GM21576 (cell line): ENCODE data around the gene CREB3L4.
"Not testable (repeated sequence)": the region's sequence is repeated elsewhere in the genome, so short reads cannot be mapped to it uniquely, and the experiment has no call there.

Experiments
- ATAC-seq: cut with Tn5 transposase; IDR thresholded peaks from one replicate; pipeline ENCODE4 v1.9.1; 2021; ENCODE audit warnings: mild to moderate bottlenecking, moderate library complexity; ENCODE audit not compliant: unreplicated experiment

CREB3L4 gene

GRCh38 chr1:153984123-153984894 is 16.6 kb downstream of the CREB3L4 start:
- no peak for ATAC-seq

- ATAC-seq = no peak
Observed at GRCh38 chr1:153985341-153985912, 17.7 kb downstream of the CREB3L4 start.

- no peak for ATAC-seq
Observed at GRCh38 chr1:153985941-153986761, 18.4 kb downstream of the CREB3L4 start, which contains the start of gene RAB13. RAB13 (minus strand) TSS chr1:153986339; CDS start chr1:153986236, 103 bp downstream.

DNA sequence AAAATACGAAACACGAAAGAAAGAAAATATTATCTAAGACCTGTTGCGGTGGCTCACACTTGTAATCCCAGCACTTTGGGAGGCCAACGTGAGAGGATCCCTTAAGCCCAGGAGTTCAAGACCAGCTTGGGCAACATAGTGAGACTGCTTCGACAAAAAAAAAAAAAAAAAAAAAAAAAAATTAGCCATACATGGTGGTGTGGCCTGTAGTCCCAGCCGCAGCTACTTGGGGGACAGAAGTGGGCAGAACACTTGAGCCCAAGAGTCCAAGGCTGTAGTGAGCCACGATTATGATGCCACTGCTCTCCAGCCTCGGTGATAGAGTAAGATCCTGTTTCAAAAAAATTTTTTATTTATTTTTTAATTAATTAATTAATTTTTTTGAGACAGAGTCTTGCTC is 19.9 kb downstream of the CREB3L4 start:
- ATAC-seq = no peak

DNA sequence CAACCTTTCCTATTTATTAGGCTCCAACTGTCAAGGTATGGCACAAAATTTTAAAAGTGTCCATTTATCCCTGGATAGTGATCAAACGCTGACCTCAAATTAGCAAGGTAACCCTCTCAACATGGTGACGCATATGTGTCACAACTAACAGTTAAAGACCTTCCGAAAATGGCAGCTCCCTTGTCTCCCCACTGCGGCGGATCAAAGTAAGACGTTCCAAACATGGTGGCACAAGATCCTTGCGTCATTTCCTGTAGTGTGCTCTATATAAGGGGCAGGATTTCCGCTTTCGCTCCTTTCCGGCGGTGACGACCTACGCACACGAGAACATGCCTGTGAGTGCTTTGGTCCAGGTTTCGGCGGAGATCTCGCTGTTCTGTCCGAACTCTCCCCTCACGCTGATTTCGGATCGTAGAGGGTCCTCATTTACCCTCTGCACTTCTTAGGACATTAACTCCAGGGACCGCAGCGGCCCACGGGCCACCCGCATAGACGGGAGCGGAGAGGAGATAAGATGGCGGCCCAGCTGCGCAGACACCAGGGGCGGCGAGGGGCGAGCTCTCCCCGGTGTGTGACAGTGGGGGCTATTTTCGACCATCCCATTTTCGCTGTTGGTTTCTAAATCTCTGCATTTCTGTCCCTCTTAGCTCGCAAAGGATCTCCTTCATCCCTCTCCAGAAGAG is 22.9 kb downstream of the CREB3L4 start, which contains the start of gene RPS27:
Gene RPS27, plus strand, starts transcription at position 295 of the 683 bp plus-strand sequence. Its CDS starts 35 bp downstream, at position 330.
- ATAC-seq = peak; percentile 70

GRCh38 chr1:153991151-153991630 is 23.5 kb downstream of the CREB3L4 start:
- no peak for ATAC-seq

- no peak for ATAC-seq
Observed at GRCh38 chr1:153991806-153992205, 24.1 kb downstream of the CREB3L4 start.

GRCh38 chr1:153995202-153995601 is 27.5 kb downstream of the CREB3L4 start:
- ATAC-seq = no peak

DNA sequence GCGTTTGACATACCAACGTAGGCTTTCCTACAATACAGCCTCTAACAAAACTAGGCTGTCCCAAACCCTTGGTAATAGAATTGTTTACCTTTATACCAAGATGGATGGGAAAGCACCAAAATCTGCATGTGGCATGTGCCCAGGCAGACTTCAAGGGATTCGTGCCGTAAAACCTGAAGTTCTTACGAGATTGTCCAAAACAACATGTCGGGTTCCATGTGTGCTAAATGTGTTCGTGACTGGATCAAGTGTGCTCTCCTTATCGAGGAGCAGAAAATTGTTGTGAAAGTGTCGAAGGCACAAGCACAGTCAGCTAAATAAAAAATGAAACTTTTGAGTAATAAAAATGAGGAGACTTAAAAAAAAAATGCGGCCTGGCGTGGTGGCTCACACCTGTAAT is 27.9 kb downstream of the CREB3L4 start:
- no peak for ATAC-seq

GRCh38 chr1:153996882-153997281 is 29.2 kb downstream of the CREB3L4 start:
- ATAC-seq = not testable (repeated sequence)

DNA sequence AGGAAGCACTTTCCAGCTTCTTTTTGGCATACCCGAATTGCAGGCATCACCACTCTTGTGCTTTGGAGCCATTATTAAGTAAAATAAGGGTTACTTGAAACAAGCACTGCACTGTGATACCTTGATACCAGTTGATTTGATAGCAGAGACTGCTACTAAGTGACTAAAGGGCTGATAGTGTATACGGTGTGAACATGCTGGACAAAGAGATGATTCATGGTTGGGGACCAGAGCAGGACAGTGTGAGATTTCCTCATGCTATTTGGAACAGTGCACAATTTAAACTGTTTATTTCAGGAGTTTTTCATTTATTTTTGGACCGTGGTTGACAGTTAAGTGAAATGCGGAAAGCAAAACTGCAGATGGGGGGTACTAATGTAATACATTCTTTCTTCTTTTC is 32.7 kb downstream of the CREB3L4 start:
- ATAC-seq = no peak

DNA sequence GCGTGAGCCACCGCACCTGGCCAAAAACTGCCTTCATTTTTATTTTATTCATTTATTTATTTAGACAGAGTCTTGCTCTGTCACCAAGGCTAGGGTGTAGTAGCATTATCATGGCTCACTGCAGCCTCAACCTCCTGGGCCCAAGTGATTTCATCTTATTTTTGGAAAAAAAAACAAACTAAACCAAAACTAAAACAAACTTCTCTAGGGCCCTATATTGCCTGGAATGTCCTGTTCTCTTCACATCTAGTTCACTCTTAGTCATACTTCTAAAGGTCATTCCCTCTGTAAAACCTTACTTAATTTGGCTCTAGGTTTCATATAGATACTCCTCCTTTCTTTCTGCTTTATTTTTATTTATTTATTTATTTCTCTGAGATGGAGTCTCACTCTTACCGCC is 38.4 kb downstream of the CREB3L4 start:
- no peak for ATAC-seq

DNA sequence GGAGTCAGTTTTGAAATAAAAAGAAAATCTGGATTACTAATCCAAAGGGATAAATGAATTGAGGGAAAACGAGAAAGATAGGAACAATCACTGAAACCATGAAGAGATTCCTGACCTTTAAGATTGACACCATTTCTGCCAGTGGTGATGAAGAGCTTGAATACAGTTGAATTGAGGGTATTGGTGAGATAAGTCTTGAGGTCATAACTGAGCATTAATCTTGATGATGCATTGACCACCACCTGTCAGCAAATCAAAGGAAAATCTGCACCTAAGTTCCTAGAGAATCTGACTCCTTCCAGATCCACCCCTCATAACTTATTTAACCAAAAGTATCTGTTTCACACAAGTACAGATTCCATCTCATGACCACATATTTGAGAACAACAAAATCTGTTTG is 44.4 kb downstream of the CREB3L4 start:
- ATAC-seq = no peak

- not testable (repeated sequence) for ATAC-seq
Observed at GRCh38 chr1:154012543-154012942, 44.8 kb downstream of the CREB3L4 start.

DNA sequence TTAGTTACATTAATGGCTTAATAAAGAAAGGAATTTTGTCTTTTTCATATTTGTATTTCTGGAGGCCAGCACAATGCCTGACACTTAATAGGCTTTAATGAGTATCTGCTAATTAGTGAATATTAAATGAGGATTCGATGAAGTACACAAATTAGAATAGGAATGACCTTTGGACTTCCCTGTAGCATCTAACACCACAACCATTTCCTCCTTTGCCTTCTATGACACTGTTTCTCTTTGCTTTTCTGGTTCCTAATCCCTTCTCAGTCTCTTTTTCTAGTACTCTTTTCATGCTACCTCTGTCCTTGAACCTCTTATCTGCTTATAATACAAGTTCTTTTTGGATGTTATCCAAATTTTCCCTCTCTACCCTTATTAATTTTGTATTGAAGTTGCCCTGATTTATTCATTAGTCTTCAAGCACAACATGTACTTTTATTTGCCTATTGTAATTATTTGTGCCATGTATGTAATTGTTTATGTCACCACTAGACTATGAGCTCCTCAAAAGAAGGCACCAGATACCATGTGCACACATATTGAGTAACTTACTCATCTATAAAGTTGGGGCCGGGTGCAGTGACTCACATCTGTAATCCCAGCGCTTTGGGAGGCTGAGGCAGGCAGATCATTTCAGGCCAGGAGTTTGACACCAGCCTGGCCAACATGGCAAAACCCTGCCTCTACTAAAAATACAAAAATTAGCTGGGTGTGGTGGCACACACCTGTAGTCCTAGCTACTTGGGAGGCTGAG is 46.6 kb downstream of the CREB3L4 start:
- ATAC-seq = no peak

DNA sequence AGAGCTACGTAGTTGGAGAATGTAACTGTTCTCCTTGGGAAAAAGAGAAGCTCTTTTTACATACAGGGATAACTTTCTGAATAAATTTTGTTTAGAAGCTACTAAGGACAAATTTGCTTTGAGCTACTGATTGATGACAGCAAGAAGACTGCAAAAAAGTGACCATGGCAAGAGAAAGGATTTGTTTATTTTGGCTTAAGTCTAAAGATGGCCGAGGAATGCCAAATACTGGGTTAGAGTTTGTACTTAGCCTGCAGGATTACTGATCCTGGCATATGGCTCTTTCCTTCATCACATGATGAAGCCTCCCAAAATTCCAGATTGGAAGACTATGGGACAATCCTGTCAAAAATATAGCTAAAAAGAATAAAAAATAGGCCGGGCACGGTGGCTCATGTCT is 51.6 kb downstream of the CREB3L4 start:
- ATAC-seq = no peak

DNA sequence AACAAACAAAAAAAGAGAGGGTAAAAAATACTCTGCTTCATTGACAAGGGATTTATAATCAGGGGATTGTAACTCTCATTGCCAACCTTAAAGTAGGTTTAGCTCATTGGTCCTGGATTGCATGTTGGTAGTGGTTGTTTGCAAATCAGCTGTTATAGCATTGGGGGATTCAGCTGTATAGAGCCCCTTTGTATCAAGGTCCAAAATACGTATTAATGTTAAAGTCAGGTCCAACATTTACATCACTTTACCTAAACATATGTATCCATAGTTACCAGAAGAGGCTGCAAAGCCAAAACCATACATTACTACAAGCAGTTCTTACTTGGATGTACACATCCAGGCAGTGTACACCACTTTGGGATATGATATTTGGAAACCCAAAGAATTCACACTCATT is 52.2 kb downstream of the CREB3L4 start:
- no peak for ATAC-seq
